ENCODE results near the gene LMNTD2.
A peak's percentile ranks its signal among the peaks of the same experiment; 100 is the strongest.

The LMNTD2 gene

GRCh38 chr11:553083-553987 is 7.2 kb downstream of the LMNTD2 start:
- DNase-seq: no peak

DNA sequence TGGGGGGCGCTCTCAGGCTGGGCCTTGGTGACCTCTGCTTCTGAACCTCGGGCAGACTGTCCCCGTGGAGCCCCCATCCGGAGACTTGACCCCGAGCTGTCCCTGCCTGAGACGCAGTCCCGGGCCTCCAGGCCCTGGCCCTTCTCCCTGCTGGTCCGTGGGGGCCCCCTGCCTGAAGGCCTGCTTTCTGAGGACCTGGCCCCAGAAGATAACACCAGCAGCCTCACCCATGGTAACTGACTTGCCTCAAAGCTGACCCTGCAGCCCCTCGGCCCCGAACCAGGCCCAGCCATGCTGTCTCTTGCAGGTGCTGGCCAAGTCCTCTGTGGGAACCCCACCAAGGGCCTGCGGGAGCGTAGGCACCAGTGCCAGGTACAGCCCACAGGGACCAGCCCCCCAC is 8.9 kb downstream of the LMNTD2 start:
- no peak for DNase-seq

DNA sequence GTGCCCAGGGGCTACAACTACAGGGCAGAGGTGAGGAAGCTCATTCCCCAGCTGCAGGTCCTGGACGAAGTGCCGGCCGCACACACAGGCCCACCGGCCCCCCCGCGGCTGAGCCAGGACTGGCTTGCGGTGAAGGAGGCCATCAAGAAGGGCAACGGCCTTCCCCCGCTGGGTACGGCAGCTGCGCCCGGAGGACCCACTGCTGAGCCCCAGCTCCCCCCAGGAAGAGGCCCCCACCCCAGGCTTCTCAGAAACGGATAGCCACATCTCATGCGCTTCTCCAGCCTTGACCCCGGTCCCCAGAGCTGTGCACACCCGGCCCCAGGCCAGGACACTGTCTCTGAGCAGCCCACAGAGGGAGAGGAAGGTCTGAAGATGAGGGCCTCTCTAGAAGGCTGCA is 9.4 kb downstream of the LMNTD2 start:
- DNase-seq: no peak

DNA sequence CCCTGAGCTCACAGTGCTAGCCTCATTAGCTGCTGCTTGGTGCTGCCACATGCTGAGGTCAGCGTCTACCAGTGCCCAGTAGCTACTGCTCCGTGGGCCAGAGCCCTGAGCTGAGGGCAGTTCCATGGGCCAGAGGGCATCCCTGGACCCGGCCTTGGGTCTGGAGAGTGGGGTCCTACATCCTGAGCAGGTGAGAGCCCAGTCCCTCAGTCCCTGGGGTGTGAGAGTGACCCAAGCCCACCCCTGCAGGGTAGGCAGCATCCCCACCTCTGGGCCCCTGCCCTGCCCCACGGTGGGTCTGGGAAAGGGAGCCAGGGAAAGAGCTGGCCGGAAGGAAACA is 9.8 kb downstream of the LMNTD2 start:
- DNase-seq: no peak

DNA sequence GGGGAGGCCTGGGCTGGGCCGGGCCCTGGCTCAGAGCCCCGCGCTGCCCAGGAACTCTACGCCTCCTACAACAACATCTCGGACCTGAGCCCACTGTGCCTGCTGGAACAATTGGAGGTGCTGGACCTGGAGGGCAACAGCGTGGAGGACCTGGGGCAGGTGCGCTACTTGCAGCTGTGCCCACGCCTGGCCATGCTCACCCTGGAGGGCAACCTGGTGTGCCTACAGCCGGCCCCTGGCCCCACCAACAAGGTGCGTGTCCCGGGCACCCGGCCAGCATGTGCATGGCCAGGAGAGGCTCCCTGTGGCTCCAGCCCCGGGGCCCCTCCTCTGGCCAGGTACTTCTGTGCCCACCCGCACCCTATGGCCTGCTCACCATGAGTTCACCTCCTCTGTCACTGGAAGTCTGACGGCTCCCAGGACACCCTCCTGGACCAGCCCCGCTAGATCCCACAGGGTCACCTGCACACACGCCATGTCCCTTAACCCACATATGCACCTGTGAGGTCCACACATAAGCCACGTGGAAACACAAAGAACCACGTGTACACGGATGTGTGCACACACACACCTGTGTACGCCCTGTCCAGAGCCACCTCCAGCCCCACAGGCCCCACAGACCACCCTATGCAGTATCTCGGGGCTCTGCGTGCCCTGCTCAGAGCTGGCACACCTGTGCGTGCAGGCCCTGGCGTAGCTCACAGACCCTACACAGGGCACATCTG is 10.4 kb downstream of the LMNTD2 start:
- no peak for DNase-seq

- DNase-seq: no peak
Observed at GRCh38 chr11:548700-549603, 11.6 kb downstream of the LMNTD2 start.

DNA sequence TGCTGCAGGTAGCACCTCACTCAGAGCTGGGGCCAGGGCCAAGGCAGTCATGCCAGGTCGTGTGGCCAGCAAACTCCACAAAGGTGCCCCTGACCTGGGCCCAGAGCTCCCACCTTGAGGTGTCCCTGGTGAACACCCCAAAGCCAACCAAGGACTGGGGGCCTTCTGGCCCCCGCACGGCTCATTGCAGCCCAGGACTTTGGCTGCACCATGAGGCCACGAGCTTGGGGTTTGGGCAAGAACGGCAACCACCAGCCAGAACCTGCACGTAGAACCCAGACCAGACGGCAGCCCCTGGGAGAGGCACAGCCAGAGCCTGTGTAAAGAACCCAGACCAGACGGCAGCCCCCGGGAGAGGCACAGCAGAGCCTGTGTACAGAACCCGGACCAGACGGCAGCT is 15.4 kb downstream of the LMNTD2 start:
- DNase-seq: no peak

DNA sequence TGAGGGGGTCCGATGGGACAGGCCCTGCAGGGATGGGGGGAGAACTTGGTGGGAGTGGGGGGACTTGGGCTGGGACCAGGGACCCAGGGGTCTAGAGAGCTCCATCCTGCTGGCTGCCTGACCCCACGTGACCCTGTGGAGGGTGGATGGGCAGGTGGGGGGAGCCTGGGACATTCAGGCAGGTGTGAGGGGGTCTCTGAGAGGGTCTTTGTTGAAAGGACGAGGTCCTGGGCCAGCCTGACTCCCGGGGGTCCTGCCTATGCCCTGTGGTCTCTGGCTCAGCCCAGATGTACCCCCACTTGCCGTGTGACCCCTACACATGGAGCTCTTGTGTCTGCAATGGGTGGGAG is 15.7 kb downstream of the LMNTD2 start:
- no peak for DNase-seq

GRCh38 chr11:541433-541885 is 19.1 kb downstream of the LMNTD2 start:
- DNase-seq: no peak

DNA sequence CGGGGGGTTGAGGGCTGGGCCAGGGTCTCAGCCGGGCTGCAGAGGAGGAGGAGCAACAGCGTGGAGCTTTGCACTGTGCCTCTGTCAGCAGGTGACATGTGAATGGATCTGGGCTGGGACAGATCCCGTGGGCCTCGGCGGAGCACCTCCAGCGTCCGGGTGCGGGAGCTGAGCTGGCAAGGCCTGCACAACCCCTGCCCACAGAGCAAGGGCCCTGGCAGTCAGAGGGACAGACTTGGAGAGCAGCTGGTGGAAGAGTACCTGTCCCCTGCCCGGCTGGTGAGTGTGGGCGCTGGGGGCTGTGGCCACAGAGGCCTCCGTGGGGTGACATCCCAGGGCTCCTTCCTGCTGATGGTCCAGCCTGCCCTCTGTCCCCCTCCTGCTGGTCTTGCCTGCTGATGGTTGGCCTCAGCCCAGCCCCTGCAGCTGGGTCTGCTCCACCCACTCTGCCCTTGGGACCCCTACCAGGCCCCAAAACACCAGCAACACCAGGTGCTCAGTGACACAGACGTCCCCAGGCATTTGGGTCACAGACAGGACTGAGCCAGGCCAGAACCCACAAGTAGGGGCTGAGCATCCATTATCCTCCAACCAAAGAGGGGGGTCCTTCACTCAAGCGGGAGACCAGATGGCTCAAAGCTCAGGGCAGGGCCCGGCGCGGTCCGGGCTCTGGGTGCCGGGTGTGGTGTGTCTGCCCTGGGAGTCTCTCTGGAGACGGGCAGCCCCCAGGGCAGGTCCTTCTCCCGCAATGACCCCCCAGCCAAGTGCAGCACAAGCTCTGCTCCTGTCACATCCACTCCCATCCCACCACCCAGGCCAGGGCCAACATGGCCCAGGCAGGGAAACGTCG is 19.7 kb downstream of the LMNTD2 start:
- no peak for DNase-seq

DNA sequence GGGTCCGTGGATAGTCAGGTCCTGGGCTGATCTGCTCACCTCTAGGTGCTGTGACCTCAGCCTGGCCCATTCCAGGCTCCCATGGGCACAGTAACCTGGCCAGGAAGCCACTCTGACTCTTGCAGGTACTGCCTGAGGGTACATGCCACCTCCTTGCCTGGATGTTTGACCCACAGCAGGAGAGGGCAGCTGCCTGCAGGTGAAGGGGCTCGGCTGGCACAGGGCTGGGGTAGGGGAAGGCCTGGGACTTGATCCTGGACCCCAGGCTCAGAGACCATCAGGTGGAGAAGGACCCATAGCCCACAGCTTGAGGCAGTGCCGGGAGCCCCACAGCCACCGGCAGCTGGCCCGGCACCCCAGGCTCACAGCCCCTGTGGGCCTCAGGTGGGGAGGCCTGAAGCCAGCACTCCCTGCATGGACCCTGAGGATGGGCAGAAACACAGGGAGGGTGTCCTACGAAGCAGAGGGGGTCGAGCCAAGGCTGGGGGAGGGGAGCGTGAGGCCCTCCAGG is 20.5 kb downstream of the LMNTD2 start:
- DNase-seq: no peak

GRCh38 chr11:538431-539051 is 22.0 kb downstream of the LMNTD2 start:
- no peak for DNase-seq

- no peak for DNase-seq
Observed at GRCh38 chr11:537622-538430, 22.7 kb downstream of the LMNTD2 start.

DNA sequence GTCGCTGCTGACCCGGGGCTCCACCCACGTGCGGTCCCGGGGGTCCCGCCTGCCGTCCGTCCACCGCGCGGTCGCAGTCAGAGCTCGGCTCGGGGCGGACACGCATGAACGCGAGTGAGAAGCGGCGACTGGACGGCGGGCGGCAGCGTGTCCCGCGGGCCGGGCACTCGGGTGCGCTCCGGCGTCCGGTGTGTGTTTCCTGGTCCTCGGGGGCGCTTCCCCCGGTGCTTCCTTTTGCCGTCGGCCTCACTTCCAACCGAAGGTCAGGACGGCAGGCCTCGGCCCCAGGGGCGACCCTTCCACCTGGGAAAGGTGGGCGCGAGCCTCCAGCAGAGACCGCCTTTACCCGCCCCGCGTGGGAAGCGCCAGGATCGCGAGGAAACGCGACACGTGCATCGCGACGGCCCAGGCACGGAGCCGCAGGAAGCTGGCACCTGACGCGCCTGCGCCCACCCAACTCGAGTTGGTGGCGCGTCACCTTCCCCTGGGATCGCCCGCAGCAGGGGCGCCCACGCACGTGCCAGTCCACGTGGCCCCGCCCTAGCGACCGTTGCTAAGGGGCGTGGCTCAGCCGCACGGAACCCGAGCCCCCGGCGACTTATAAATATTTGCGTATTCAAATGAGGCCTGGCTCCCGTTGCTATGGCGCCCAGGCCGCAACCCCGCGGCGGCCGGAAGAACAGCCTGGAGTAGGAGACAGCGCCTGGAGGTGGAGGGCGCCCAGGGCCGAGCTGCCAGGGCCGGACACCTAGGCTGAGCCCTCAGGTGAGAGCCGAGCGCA is 23.5 kb downstream of the LMNTD2 start, which contains the start of gene LRRC56:
TSS of gene LRRC56 (plus strand) at position 687 of the 781 bp plus-strand sequence. CDS start 3,158 bp downstream, outside the sequence.
- DNase-seq: peak; percentile 95 to 96

DNA sequence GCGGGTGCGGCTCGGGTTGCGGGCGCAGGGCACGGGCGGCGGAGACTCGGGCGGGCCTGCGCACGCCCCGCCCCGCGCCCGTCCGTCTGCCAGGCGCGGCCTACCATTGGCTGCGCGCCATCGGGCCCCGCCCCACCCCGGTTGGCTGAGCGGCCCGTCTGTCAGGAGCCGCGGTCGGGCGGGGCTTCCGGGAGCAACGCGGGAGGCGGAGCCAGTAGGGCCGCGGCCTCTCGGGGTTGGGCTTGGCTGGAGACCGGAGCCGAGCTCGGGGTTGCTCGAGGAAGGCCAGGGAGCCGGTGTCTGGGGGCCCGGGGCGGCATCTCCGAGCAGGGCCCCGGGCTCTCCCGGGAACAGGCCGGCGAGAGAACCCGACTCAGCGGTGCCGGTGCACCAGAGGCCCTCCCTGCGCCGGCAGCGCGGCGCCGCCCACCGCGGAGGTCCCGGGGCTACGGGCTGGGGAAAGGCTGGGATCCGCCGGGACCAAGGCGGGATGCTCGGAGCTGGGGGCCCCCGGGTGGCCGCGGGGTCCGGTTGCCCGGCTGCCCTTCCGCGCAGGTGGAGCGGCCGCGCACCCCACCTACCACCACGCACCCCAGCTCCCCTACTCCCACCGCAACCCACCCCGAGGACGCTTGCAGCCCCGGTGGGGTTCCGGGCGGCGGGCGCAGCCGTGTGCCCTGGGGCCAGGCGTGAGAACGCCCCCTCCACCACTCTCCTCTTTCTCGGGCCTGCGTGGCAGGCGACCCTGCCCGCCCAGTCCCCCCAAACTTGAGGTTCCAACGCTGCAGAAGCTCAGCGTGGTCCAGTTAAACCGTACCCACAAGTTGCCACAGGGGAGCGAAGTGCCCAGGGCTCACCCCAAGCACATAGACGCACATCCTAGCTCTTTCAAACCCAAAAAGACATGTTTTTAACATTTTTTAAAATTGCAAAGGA is 24.8 kb downstream of the LMNTD2 start, which contains the start of gene HRAS:
TSS of gene HRAS (minus strand) at position 58 of the 936 bp plus-strand sequence.
- peak; percentile 94 to 95 for DNase-seq

- no peak for DNase-seq
Observed at GRCh38 chr11:535210-535518, 25.4 kb downstream of the LMNTD2 start.

DNA sequence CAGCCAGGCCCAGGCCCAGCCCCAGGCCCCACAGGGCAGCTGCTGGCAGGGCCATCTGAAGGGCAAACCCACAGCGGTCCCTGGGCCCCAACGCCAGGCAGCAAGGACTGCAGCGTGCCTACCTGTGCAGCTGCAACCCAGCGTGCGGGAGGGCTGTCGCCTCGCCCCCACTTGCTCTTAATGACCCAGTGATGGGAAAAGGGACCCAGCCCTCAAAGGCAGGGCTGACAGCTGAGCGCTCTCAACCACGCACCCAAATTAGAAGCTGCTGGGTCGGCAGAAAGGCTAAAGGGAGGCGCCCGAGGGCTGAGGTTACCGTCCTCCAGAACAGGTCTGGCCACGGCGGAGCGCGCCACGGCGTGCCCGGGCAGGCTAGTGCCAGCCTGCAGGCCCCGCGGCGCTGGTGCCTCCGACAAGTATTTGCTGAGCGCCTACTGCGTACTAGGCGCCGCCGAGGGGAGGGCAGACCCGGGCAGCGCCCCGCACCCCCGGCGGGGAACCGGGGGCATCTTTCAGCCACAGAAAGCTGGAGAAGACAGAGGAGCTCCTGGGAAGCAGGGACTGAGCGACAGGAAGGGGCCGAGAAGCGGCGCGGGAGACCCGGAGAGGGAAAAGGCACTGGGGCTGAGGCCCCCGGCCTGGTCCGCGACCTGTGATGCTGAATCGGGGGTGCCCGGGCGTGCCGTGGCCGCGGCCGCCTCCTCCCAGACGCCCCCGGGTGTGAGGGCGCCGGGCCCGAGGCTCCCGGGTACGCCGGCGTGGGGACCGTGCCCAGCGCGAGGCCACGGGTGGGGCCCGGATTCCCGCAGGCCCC is 25.9 kb downstream of the LMNTD2 start:
- no peak for DNase-seq
